A549 treated with CpdA at 1 μM for 4 hours (cell line): Measurements from ENCODE around the gene MT1X. TPM values are rescaled to one million over a fixed set of nuclear protein-coding genes. Genes with fewer than 3 reads are reported as not detected.

Experiments used
- total RNA-seq: library from RNA; stranded (reverse); fragments of 200-300 nt; extraction: Qiagen RNA extraction; gene quantifications from 5 replicates; pipeline ENCODE4 v1.2.3, GENCODE V29; 2022; ENCODE audit warnings: low read depth

Gene MT1X
- total RNA-seq = 152 to 245 TPM (median 180 TPM) in 5 replicates

GRCh38 chr16:56681939-56682702 lies at the start of gene MT1X:
Gene MT1X, plus strand, starts transcription at chr16:56682470. Its CDS starts 71 bp downstream, at chr16:56682541.

DNA sequence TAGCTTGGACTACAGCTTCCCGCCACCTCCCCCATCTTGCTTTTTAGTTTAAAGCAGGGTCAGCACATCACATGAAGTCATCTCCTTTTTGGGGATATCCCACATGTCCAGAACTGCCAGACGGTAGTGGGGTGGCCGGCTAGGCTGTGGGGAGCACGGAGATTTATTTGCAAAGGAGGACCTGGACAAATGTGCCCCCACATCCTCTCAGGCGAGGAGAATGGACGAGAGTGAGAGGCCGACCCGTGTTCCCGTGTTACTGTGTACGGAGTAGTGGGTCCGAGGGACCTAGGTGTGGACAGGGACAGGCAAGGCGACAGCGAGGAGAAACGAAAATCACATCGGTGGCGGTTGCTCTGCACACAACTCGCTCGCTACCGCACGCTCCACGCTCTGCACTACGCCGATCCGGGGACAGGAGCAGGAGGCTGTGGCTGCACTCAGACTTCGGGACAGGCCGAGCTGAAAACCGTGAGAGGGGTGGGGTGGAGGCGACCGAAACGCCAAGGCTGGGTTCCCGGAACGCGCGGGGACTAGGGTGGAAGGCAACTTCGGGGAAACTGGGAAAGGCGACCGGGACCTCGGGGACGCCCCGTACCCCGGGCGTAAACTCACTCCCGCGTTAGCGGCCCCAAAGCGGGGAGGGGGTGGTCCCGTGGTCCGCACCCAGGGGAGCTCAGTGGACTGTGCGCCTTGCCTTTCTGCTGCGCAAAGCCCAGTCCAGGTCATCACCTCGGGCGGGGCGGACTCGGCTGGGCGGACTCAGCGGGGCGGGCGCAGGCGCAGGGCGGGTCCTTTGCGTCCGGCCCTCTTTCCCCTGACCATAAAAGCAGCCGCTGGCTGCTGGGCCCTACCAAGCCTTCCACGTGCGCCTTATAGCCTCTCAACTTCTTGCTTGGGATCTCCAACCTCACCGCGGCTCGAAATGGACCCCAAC lies 44.2 kb upstream of the MT1X start, which contains the start of gene MT1A:
Gene MT1A, plus strand, starts transcription at position 853 of the 937 bp plus-strand sequence. Its CDS starts 73 bp downstream, at position 926.

DNA sequence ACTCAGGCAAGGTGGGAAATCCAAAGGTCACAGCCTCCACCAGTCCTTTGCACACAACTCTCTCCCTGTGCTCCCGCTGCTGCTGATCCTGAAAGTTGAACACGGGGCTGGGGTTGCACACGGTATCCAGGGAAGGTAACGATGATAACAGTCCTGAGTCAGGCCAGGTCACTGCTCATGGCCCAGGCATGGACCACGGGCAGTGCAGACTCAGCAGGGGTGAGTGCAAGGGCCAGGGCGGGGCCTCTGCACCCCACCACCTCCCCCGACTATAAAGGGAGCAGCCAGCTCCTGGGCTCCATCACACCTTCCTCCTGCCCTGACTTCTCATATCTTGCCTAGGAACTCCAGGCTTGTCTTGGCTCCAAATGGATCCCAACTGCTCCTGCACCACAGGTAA lies 30.7 kb upstream of the MT1X start, which contains the start of gene MT1B:
Gene MT1B, plus strand, starts transcription at position 301 of the 400 bp plus-strand sequence. Its CDS starts 68 bp downstream, at position 369.

DNA sequence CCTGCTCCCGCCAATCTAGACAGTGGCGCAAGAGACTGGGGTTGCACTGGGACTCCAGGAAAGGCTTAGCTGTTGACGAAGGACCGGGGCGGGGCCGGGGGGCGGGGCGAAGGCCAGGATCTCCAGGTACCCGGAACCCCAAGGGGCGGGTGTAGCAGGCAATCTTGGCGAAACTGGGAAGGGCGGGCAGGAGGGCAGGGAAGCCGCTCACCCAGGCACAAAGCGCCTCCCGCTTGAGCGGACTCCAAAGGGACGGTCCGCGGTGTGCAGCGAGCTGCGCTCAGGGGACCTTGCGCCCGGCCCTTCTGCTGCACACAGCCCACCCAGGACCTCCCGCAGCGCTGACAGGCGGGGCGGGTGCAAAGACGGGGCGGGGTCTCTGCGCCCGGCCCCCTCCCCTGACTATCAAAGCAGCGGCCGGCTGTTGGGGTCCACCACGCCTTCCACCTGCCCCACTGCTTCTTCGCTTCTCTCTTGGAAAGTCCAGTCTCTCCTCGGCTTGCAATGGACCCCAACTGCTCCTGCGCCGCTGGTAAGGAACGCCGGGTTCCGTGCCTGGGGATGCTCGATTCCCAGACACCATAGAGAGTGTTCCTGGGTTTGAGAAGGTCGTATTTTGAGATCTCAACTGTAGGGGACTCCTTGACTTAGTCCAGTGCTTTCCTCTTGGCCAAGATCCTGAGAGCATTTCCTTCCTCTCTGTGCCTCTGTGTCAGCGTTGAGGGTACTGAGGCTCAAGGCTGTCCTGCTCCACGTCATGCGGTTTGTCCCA lies 24.5 kb upstream of the MT1X start, which contains the start of gene MT1F:
Gene MT1F, plus strand, starts transcription at position 405 of the 772 bp plus-strand sequence. Its CDS starts 100 bp downstream, at position 505.

DNA sequence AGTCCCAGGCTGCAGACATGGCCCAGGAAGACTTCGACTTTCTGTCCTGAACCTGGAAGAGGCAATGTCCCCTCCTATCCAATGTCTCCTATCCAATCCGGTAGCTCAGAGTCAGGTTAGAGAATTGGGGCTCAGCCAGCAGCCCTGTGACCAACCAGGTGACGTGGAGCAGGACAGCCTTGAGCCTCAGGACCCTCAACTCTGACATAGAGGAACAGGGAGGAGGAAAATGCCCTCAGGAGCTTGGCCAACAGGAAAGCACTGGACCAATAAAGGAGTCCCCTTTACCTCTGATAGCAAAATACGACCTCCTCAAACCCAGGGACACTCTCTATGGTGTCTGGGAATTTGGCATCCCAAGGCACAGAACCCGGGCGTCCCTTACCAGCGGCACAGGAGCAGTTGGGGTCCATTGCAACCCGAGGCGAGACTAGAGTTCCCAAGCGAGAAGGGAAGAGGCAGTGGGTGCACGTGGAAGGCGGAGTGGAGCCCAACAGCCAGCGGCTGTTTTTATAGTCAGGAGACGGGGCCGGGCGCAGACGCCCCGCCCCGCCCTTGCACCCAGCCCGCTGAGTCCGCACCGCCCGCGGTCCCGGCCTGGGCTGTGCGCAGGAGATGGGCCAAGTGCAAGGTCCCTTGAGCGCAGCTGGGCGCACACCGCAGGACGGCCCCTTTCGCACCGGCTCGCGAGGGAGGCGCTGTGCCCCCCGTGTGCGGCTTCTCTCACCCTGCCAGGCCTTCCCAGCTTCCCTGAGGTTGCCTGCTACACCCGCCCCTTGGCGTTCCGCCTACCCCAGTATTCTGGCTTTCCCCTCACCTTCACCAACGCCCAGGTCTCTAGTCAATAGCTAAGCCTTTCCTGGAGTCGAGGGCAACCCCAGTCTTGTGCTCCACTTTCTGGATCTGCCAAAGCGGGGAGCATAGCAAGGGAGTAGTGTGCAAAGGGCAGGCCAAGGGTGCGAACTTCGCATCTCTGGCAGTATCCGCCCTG lies 14.4 kb upstream of the MT1X start, which contains the start of gene MT1G:
Gene MT1G, minus strand, starts transcription at position 485 of the 991 bp plus-strand sequence. Its CDS starts 72 bp downstream, at position 413.

GRCh38 chr16:56669005-56669839 lies 13.0 kb upstream of the MT1X start, which contains the start of gene MT1H:
Gene MT1H, plus strand, starts transcription at chr16:56669814. Its CDS starts 71 bp downstream, at chr16:56669885.

DNA sequence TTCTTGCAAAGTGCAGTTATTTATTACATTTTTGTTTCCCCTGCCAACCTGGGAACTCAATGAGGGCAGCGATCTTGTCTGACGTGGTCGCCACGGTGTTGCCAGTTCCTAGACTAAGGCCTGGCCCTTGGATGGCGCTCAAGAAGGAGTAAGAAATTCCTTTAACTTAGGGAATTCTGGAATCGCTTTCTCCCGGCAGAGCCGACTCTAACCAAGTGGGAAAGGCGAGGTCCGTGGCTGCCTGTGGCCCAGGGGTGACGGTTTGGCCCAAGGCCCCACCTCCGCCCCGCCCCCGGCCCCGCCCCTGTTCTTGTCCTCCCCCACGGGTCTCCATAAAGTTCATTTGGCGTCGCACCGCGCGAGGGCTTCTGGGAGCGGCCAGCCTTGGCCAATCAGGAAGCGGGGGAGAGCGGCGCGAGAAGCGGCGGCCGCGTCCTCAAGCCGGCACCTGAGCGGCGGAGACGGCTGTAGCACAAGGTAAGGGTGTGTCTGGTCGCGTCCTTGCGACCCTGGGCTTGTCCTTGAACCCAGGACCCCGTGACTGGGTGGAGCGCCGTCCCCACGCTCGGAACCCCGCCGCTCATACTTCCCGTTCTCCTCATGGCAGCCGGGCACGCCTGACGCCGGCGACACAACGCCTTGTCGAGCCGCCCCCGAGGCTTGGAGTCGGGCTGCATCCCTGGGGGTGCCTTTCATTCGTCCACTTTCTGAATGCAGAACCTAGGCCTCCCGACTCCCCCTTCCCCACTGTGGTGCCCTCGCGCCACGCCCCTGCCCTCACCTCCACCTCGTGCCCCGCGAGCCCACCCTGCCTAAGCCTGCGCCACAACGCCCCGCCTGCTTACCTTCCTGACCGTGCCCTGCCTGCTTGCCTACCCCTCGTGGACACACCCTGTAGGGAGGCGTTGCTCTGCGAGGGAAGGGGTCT lies 47.7 kb downstream of the MT1X start, which contains the start of gene NUP93:
Gene NUP93, plus strand, starts transcription at position 395 of the 928 bp plus-strand sequence. CDS start 18,119 bp downstream, outside the sequence.

Other genes starting within 250 kb of the MT1X start
- 105 to 122 TPM (median 110 TPM) in 5 replicates for gene NUDT21, start 231.1 kb upstream of the MT1X start, total RNA-seq
- gene OGFOD1, start 230.9 kb upstream of the MT1X start, total RNA-seq = 63.9 to 103 TPM (median 74.3 TPM) in 5 replicates
- gene BBS2, start 162.4 kb upstream of the MT1X start, total RNA-seq = 16.3 to 21.6 TPM (median 19.4 TPM) in 5 replicates
- gene MT4, start 117.4 kb upstream of the MT1X start, total RNA-seq = not detected in 5 replicates
- 1.5 TPM in 1 of 5 replicates, not detected in the others for gene MT3, start 92.9 kb upstream of the MT1X start, total RNA-seq
- gene MT2A, start 73.9 kb upstream of the MT1X start, total RNA-seq = 559 to 813 TPM (median 661 TPM) in 5 replicates
- gene MT1E, start 56.7 kb upstream of the MT1X start, total RNA-seq = 0.80 TPM in 1 of 5 replicates, not detected in the others
- gene MT1M, start 49.8 kb upstream of the MT1X start, total RNA-seq = not detected in 5 replicates
- 11.0 to 18.4 TPM (median 16.2 TPM) in 5 replicates for gene MT1A, start 43.8 kb upstream of the MT1X start, total RNA-seq
- gene MT1B, start 30.6 kb upstream of the MT1X start, total RNA-seq = not detected in 5 replicates
- 7.8 to 18.7 TPM (median 12.3 TPM) in 5 replicates for gene MT1F, start 24.5 kb upstream of the MT1X start, total RNA-seq
- gene MT1G, start 14.4 kb upstream of the MT1X start, total RNA-seq = not detected in 5 replicates
- gene MT1H, start 12.7 kb upstream of the MT1X start, total RNA-seq = not detected in 5 replicates
- 80.5 to 105 TPM (median 103 TPM) in 5 replicates for gene NUP93, start 47.7 kb downstream of the MT1X start, total RNA-seq
- gene SLC12A3, start 182.7 kb downstream of the MT1X start, total RNA-seq = not detected in 5 replicates
- 105 to 181 TPM (median 127 TPM) in 5 replicates for gene HERPUD1, start 249.7 kb downstream of the MT1X start, total RNA-seq